Activated CD8-positive, alpha-beta memory T cell treated with anti-CD3 and anti-CD28 coated beads for 1 hour (primary cell): ENCODE results near the gene ATP5MC2.

ENCODE experiments used
- DNase-seq, 2 donors: peaks; one replicate each; pipeline ENCODE4 v3.0.0-alpha.2; 2020; ENCODE audit warnings: low read depth in 1 of 2; ENCODE audit errors: extremely low read depth in 1 of 2

The ATP5MC2 gene

DNA sequence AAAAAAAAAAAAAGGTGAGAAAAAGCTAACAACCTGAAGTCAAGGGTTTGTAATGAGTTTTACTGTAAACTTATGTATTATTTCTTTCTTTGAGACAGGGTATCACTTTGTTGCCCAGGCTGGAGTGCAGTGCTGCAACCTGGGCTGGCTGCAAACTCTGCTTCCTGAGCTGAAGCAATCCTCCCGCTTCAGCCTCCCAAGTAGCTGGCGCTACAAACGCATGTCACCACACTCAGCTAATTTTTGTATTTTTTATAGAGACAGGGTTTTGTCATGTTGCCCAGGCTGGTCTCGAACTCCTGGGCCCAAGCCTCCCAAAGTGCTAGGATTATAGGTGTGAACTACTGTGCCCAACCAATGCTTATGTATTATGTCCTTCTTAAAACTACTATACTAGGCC, 58.9 kb downstream of the ATP5MC2 start:
- no peak for DNase-seq
